Neural crest cell (in vitro differentiated cells): ENCODE results near the gene CHMP6. TPM values are rescaled to one million over a fixed set of nuclear protein-coding genes. Genes with fewer than 3 reads are reported as not detected.

Source experiments
- DNase-seq: peaks from one replicate; pipeline ENCODE4 v3.0.0; 2021; ENCODE audit warnings: low read depth, mixed read lengths, low spot score
- H3K27ac Mint-ChIP-seq: one replicate; pipeline ENCODE4 v1.8.0; 2021; ENCODE audit warnings: mild to moderate bottlenecking, mixed read lengths; ENCODE audit not compliant: unreplicated experiment
- H3K27me3 Mint-ChIP-seq: 2 replicates; pipeline ENCODE4 v1.8.0; 2021; ENCODE audit warnings: low read depth, mild to moderate bottlenecking, mixed read lengths
- H3K36me3 Mint-ChIP-seq: 2 replicates; pipeline ENCODE4 v1.8.0; 2021; ENCODE audit warnings: low read depth, mild to moderate bottlenecking, mixed read lengths
- H3K4me1 Mint-ChIP-seq: 2 replicates; pipeline ENCODE4 v1.8.0; 2021; ENCODE audit warnings: mixed read lengths
- H3K4me3 Mint-ChIP-seq: one replicate; pipeline ENCODE4 v1.8.0; 2021; ENCODE audit warnings: mild to moderate bottlenecking, mixed read lengths
- H3K9me3 Mint-ChIP-seq: 2 replicates; pipeline ENCODE4 v1.8.0; 2021; ENCODE audit warnings: mixed read lengths
- total RNA-seq: library from RNA; stranded (reverse); gene quantifications from 2 replicates; pipeline ENCODE4 v1.2.1, GENCODE V29; 2021
- TF ChIP-seq, protein P1 (sequence below): fragments of 200-600 bp; sonication (generic); conservative IDR thresholded peaks from 2 replicates; pipeline ENCODE4 v1.5.0; 2021; ENCODE audit warnings: antibody characterized with exemption, mild to moderate bottlenecking

Gene CHMP6
- total RNA-seq, 1 donor from 2014 or later, result 32.7 TPM

DNA sequence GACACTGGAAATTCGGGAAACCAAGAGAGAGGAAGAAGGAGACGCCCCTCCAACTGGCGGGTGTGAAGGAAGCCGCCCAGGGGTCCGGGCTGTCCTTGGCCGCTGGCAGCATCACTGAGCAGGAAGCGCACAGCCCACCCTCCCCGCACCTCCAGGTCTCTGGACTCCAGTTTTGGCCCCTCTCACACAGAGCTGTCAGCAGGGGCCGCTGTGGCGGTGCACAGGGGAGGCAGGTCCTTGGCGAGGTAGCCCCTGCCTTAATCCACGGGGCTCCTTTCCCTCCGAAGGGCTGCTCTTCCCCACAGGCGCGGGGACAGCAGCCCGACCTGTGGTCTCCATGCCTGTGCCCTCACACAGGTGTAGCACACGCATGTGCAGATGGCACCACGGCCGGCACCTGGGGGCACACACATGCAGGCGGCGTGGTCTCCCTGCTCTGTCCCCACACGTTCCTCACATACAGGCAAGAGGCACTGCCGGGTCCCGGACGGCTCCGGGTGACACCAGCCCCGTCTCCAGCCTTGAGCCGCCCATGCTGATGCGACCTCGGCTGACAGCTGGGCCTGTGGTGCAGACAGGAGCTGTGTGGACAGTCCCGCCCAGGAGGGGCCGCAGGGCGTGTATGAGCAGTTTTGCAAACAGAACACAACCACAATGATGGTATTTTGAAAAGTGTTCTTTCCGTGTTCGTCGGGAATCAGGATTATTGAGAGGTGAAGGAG, 26.6 kb upstream of the CHMP6 start:
- Mint-ChIP-seq H3K9me3 (no peaks in the 10 kb centered on the region), H3K36me3 (peaks cover 4% of the 10 kb centered on the region), H3K4me3 (no peak overlapping the region), H3K27ac (no peak overlapping the region), H3K27me3 (no peaks in the 10 kb centered on the region), H3K4me1 (peaks cover 4% of the 10 kb centered on the region)
- TF ChIP-seq, protein P1, sequence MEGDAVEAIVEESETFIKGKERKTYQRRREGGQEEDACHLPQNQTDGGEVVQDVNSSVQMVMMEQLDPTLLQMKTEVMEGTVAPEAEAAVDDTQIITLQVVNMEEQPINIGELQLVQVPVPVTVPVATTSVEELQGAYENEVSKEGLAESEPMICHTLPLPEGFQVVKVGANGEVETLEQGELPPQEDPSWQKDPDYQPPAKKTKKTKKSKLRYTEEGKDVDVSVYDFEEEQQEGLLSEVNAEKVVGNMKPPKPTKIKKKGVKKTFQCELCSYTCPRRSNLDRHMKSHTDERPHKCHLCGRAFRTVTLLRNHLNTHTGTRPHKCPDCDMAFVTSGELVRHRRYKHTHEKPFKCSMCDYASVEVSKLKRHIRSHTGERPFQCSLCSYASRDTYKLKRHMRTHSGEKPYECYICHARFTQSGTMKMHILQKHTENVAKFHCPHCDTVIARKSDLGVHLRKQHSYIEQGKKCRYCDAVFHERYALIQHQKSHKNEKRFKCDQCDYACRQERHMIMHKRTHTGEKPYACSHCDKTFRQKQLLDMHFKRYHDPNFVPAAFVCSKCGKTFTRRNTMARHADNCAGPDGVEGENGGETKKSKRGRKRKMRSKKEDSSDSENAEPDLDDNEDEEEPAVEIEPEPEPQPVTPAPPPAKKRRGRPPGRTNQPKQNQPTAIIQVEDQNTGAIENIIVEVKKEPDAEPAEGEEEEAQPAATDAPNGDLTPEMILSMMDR, result no peak
- DNase-seq, result no peak

DNA sequence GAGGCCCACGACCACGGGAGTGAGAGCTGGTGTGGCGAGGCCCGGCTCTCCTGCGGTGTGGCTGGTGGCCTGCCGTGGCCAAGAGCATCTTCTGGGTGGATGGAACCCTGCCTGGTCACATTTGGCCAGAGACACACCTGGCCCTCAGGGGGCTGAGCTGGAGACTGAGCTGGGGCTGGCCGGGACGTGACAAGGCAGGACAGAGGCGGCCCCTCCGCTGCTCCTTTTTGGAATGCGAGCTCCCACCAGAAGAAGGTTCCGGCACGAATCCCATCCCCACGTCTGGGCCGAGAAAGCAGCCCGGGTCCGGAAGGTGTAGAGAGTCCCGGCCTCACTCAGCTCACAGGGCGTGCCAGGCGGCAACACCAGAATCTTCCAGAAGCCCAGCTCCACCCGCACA, 26.0 kb upstream of the CHMP6 start:
- Mint-ChIP-seq H3K27ac (no peak overlapping the region), H3K9me3 (no peaks in the 10 kb centered on the region), H3K27me3 (no peaks in the 10 kb centered on the region), H3K4me3 (no peak overlapping the region), H3K36me3 (peaks cover 4% of the 10 kb centered on the region), H3K4me1 (peaks cover 8% of the 10 kb centered on the region)
- TF ChIP-seq, protein P1, result no peak
- DNase-seq, result no peak

DNA sequence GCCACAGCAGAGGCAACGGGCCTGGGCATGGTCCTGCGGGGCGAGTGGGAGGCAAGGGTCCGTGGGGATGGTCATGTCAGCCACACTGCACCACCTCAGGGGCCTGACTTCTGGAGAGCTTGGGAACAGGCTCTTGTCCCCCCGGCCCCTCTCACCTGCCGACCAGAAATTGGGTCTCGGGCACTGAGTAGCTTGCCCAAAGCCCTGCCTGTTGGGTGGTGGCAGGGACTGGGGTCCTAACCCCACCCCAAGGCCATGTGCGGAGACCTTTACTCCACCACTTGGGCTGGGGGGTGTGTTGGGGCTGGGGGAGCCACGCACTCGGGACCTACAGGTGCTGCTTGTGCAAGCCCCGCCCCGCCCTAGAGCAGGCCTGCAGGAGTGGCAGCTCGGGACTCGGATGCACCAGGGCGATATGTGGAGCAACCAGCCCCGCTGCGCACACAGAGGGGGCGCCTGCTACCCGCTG, 24.2 kb upstream of the CHMP6 start:
- H3K27me3 Mint-ChIP-seq, result no peaks in the 10 kb centered on the region
- TF ChIP-seq, protein P1, result no peak
- peaks cover 9% of the 10 kb centered on the region for H3K4me1 Mint-ChIP-seq
- H3K9me3 Mint-ChIP-seq, result no peaks in the 10 kb centered on the region
- H3K36me3 Mint-ChIP-seq, result peaks cover 4% of the 10 kb centered on the region
- DNase-seq, result no peak
- no peak overlapping the region for H3K27ac Mint-ChIP-seq
- no peak overlapping the region for H3K4me3 Mint-ChIP-seq

DNA sequence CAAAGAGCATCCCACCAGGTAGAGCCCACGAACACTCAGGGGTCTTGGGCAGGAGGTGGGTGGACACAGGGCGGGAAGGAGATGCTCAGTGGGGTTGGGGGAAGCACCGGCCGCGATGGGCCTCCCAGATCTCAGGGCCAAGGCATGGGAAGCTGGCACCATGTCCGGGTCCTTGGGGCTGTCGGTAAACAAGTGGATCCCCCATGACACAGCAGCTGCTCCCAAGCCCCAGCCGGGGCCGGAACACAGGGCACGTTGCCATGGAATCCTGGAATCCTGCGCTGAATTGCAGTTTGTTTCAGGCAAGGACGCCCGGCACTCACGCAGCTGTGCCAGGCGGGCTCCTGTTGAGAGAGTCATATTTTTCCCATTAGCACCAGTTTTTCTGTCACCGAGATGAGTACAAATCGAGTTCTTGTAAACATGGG, 23.0 kb upstream of the CHMP6 start:
- TF ChIP-seq, protein P1, result no peak
- H3K9me3 Mint-ChIP-seq, result no peaks in the 10 kb centered on the region
- DNase-seq, result no peak
- peaks cover 9% of the 10 kb centered on the region for H3K4me1 Mint-ChIP-seq
- no peak overlapping the region for H3K27ac Mint-ChIP-seq
- H3K36me3 Mint-ChIP-seq, result peaks cover 4% of the 10 kb centered on the region
- H3K4me3 Mint-ChIP-seq, result no peak overlapping the region
- H3K27me3 Mint-ChIP-seq, result no peaks in the 10 kb centered on the region

DNA sequence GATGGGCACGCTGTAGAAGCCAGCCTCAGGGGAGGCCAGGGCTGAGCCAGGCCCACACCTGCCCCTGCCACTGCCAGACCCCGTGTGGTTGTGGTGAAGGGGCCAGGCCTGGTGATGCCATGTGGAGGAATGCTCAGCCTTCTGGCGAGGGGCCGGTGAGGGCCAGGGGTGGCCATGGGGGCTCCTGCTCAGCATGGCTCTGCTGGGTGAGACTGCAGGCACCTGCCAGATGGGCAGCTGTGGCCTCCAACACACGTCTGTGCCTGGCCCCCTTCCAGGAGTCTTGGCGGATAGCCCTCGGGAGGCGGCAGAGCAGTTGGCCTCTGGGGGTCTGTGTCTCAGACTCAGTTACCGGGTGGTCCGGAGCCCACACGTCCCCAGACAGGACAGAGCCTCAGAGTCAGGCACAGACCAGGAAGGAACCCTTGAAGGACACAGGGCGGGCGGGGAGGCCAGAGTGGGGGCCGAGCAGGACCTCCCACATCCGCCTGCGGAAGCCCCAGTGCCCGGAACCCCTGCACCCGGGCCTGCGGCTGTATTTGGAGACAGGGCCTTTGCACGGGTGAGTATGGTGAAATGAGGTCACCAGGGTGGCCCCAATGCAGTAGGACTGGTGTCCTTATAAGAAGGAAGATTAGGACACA, 22.5 kb upstream of the CHMP6 start:
- peaks cover 4% of the 10 kb centered on the region for H3K36me3 Mint-ChIP-seq
- DNase-seq, result no peak
- H3K27ac Mint-ChIP-seq, result peak overlapping the region; percentile 27
- no peaks in the 10 kb centered on the region for H3K27me3 Mint-ChIP-seq
- TF ChIP-seq, protein P1, result no peak
- peaks cover 9% of the 10 kb centered on the region for H3K4me1 Mint-ChIP-seq
- H3K4me3 Mint-ChIP-seq, result peak overlapping the region; percentile 27
- H3K9me3 Mint-ChIP-seq, result no peaks in the 10 kb centered on the region
